ENCODE results near the gene ZNF213. TPM values are rescaled to one million over a fixed set of nuclear protein-coding genes. Genes with fewer than 3 reads are reported as not detected.

The ZNF213 gene
- total RNA-seq, 4 donors from 2014 or later: 3.9 to 14.3 (median 6.4) TPM

- intact Hi-C loops (cut with DNase I): no loop called here
- no peak for DNase-seq
- H3K36me3 ChIP-seq: no peaks in the 10 kb centered on the region
- H3K27me3 ChIP-seq: peaks cover 9 to 100% (median 60%) of the 10 kb centered on the region in 4 donors
- 16 to 25% methylated on average over 7 to 11 of the region's 11 CpGs for WGBS, 2 donors
- H3K4me1 ChIP-seq: peaks cover 16 to 39% (median 16%) of the 10 kb centered on the region in 3 donors
- TF ChIP-seq CTCF (IDR thresholded peaks at IDR 0.05): no peak
- no peak for TF ChIP-seq POLR2A (IDR thresholded peaks at IDR 0.05)
- H3K9me3 ChIP-seq: peaks cover 0 to 7% (median 0%) of the 10 kb centered on the region in 3 donors
- no peak overlapping the region for H3K27ac ChIP-seq
- no peak overlapping the region for H3K4me3 ChIP-seq
Observed at GRCh38 chr16:3189869-3190268, 55.0 kb downstream of the ZNF213 start.

GRCh38 chr16:3190949-3191353 is 56.1 kb downstream of the ZNF213 start:
- TF ChIP-seq POLR2A (IDR thresholded peaks at IDR 0.05) (no peak), CTCF (IDR thresholded peaks at IDR 0.05) (no peak)
- H3K9me3 ChIP-seq: peaks cover 0 to 7% (median 0%) of the 10 kb centered on the region in 3 donors
- peaks cover 16 to 39% (median 16%) of the 10 kb centered on the region in 3 donors for H3K4me1 ChIP-seq
- DNase-seq: no peak
- intact Hi-C loops (cut with DNase I): no loop called here
- no peaks in the 10 kb centered on the region for H3K36me3 ChIP-seq
- H3K4me3 ChIP-seq: no peak overlapping the region
- H3K27ac ChIP-seq: no peak overlapping the region
- H3K27me3 ChIP-seq: peaks cover 9 to 100% (median 61%) of the 10 kb centered on the region in 4 donors
- WGBS, 2 donors: 19 to 20% methylated on average over 11 to 16 of the region's 16 CpGs

Small RNA genes within 50 kb of the gene (small RNA-seq; reads per million reads assigned to genes)
- 0 to 0.15 (median 0.04) reads per million in 4 donors for gene RNU1-22P

Other genes with a start within 250 kb of the ZNF213 start
- 10 to 100 TPM; 25.4 to 52.1 (median 27.1) TPM for gene FLYWCH1, start 223.1 kb upstream of the ZNF213 start, total RNA-seq
- 1 to 10 TPM in 2 of 4 donors, under 1 TPM in 1, not detected in 1; 0.19 to 3.9 (median 2.1) TPM for gene KREMEN2, start 170.8 kb upstream of the ZNF213 start, total RNA-seq
- gene PAQR4, start 165.7 kb upstream of the ZNF213 start, total RNA-seq: 10 to 100 TPM in 1 of 4 donors, 1 to 10 TPM in 3; 2.9 to 18.8 (median 8.0) TPM
- gene PKMYT1, start 154.6 kb upstream of the ZNF213 start, total RNA-seq: 10 to 100 TPM in 3 of 4 donors, 1 to 10 TPM in 1; 4.2 to 33.1 (median 13.0) TPM
- not detected for gene CLDN9, start 122.1 kb upstream of the ZNF213 start, total RNA-seq
- not detected for gene CLDN6, start 116.8 kb upstream of the ZNF213 start, total RNA-seq
- 10 to 100 TPM; 15.3 to 46.0 (median 28.6) TPM for gene TNFRSF12A, start 114.7 kb upstream of the ZNF213 start, total RNA-seq
- gene HCFC1R1, start 111.1 kb upstream of the ZNF213 start, total RNA-seq: 10 to 100 TPM; 17.9 to 32.4 (median 18.4) TPM
- gene THOC6, start 111.0 kb upstream of the ZNF213 start, total RNA-seq: 10 to 100 TPM; 17.4 to 27.9 (median 25.8) TPM
- 100 to 1,000 TPM in 2 of 4 donors, 10 to 100 TPM in 2; 54.9 to 204 (median 96.4) TPM for gene BICDL2, start 98.1 kb upstream of the ZNF213 start, total RNA-seq
- gene MMP25, start 88.5 kb upstream of the ZNF213 start, total RNA-seq: 1 to 10 TPM in 1 of 4 donors, under 1 TPM in 3; 0.19 to 1.4 (median 0.61) TPM
- gene IL32, start 69.4 kb upstream of the ZNF213 start, total RNA-seq: 10 to 100 TPM in 3 of 4 donors, 1 to 10 TPM in 1; 4.6 to 31.7 (median 17.3) TPM
- not detected for gene ZSCAN10, start 35.7 kb upstream of the ZNF213 start, total RNA-seq
- 10 to 100 TPM in 3 of 4 donors, 1 to 10 TPM in 1; 9.7 to 13.9 (median 11.9) TPM for gene ZNF205, start 22.4 kb upstream of the ZNF213 start, total RNA-seq
- gene OR1F1, start 53.2 kb downstream of the ZNF213 start, total RNA-seq: not detected
- gene ZNF200, start 100.1 kb downstream of the ZNF213 start, total RNA-seq: 10 to 100 TPM in 1 of 4 donors, 1 to 10 TPM in 3; 4.3 to 10.1 (median 4.6) TPM
- 1 to 10 TPM in 3 of 4 donors, under 1 TPM in 1; 0.38 to 2.8 (median 1.5) TPM for gene MEFV, start 121.6 kb downstream of the ZNF213 start, total RNA-seq
- 10 to 100 TPM; 15.7 to 40.1 (median 24.1) TPM for gene ZNF263, start 148.5 kb downstream of the ZNF213 start, total RNA-seq
- 1 to 10 TPM in 2 of 4 donors, under 1 TPM in 2; 0.38 to 4.0 (median 0.96) TPM for gene TIGD7, start 170.4 kb downstream of the ZNF213 start, total RNA-seq
- 10 to 100 TPM; 10.6 to 24.6 (median 18.1) TPM for gene ZNF75A, start 170.5 kb downstream of the ZNF213 start, total RNA-seq
- not detected for gene OR2C1, start 220.9 kb downstream of the ZNF213 start, total RNA-seq

Measured in esophagus squamous epithelium (tissue), 5 donors.